Rectal smooth muscle tissue (tissue), 1 donor: ENCODE results near the gene RUNX1.

Experiments used
- H3K27ac ChIP-seq: one replicate; pipeline ENCODE4 v1.7.0; 2013; ENCODE audit warnings: low read depth, low read length, inconsistent platforms
- H3K27me3 ChIP-seq: one replicate; pipeline ENCODE4 v1.7.0; 2013; ENCODE audit warnings: low read length; ENCODE audit not compliant: control insufficient read depth, insufficient read depth
- H3K36me3 ChIP-seq: one replicate; pipeline ENCODE4 v1.7.0; 2013; ENCODE audit warnings: low read length; ENCODE audit not compliant: control insufficient read depth, insufficient read depth
- H3K4me1 ChIP-seq: one replicate; pipeline ENCODE4 v1.7.0; 2013; ENCODE audit warnings: low read length; ENCODE audit not compliant: control insufficient read depth, insufficient read depth
- H3K4me3 ChIP-seq: one replicate; pipeline ENCODE4 v1.7.0; 2013; ENCODE audit warnings: low read length
- H3K9ac ChIP-seq: one replicate; pipeline ENCODE4 v1.7.0; 2013; ENCODE audit warnings: low read length

Gene RUNX1

GRCh38 chr21:34871026-34871908 is 177.8 kb downstream of the RUNX1 start:
- no peak overlapping the region for H3K9ac ChIP-seq
- H3K27ac ChIP-seq = no peak overlapping the region
- no peak overlapping the region for H3K4me3 ChIP-seq
- H3K4me1 ChIP-seq = no peaks in the 10 kb centered on the region
- no peaks in the 10 kb centered on the region for H3K27me3 ChIP-seq
- H3K36me3 ChIP-seq = no peaks in the 10 kb centered on the region

- H3K4me3 ChIP-seq = no peak overlapping the region
- no peak overlapping the region for H3K27ac ChIP-seq
- no peaks in the 10 kb centered on the region for H3K36me3 ChIP-seq
- no peak overlapping the region for H3K9ac ChIP-seq
- H3K4me1 ChIP-seq = no peaks in the 10 kb centered on the region
- no peaks in the 10 kb centered on the region for H3K27me3 ChIP-seq
Observed at GRCh38 chr21:34870246-34870645, 178.9 kb downstream of the RUNX1 start.

- Histone ChIP-seq H3K36me3 (no peaks in the 10 kb centered on the region), H3K27me3 (no peaks in the 10 kb centered on the region), H3K4me1 (no peaks in the 10 kb centered on the region), H3K9ac (no peak overlapping the region), H3K27ac (no peak overlapping the region), H3K4me3 (no peak overlapping the region)
Observed at GRCh38 chr21:34869545-34869944, 179.6 kb downstream of the RUNX1 start.

GRCh38 chr21:34867785-34868184 is 181.3 kb downstream of the RUNX1 start:
- no peak overlapping the region for H3K27ac ChIP-seq
- no peak overlapping the region for H3K9ac ChIP-seq
- H3K4me1 ChIP-seq = no peaks in the 10 kb centered on the region
- no peaks in the 10 kb centered on the region for H3K36me3 ChIP-seq
- no peaks in the 10 kb centered on the region for H3K27me3 ChIP-seq
- H3K4me3 ChIP-seq = no peak overlapping the region

- H3K36me3 ChIP-seq = no peaks in the 10 kb centered on the region
- no peak overlapping the region for H3K9ac ChIP-seq
- H3K27me3 ChIP-seq = no peaks in the 10 kb centered on the region
- no peak overlapping the region for H3K27ac ChIP-seq
- no peaks in the 10 kb centered on the region for H3K4me1 ChIP-seq
- H3K4me3 ChIP-seq = no peak overlapping the region
Observed at GRCh38 chr21:34865400-34866241, 183.5 kb downstream of the RUNX1 start.

- no peaks in the 10 kb centered on the region for H3K36me3 ChIP-seq
- H3K4me3 ChIP-seq = no peak overlapping the region
- no peaks in the 10 kb centered on the region for H3K4me1 ChIP-seq
- H3K9ac ChIP-seq = no peak overlapping the region
- no peak overlapping the region for H3K27ac ChIP-seq
- H3K27me3 ChIP-seq = no peaks in the 10 kb centered on the region
Observed at GRCh38 chr21:34864370-34865149, 184.5 kb downstream of the RUNX1 start.

GRCh38 chr21:34862951-34863350 is 186.2 kb downstream of the RUNX1 start:
- Histone ChIP-seq H3K4me3 (no peak overlapping the region), H3K27ac (no peak overlapping the region), H3K9ac (no peak overlapping the region), H3K27me3 (no peaks in the 10 kb centered on the region), H3K4me1 (no peaks in the 10 kb centered on the region), H3K36me3 (no peaks in the 10 kb centered on the region)

- H3K27ac ChIP-seq = no peak overlapping the region
Observed at GRCh38 chr21:34861258-34861657, 187.8 kb downstream of the RUNX1 start.

GRCh38 chr21:34859976-34860653 is 189.0 kb downstream of the RUNX1 start:
- Histone ChIP-seq H3K9ac (no peak overlapping the region), H3K27ac (no peak overlapping the region), H3K4me1 (no peaks in the 10 kb centered on the region), H3K36me3 (no peaks in the 10 kb centered on the region), H3K27me3 (no peaks in the 10 kb centered on the region), H3K4me3 (no peak overlapping the region)

More at GRCh38 chr21:34861258-34861657, 187.8 kb downstream of the RUNX1 start:
- H3K4me1 ChIP-seq = no peaks in the 10 kb centered on the region
- no peaks in the 10 kb centered on the region for H3K36me3 ChIP-seq
- H3K4me3 ChIP-seq = no peak overlapping the region
- no peak overlapping the region for H3K9ac ChIP-seq
- no peaks in the 10 kb centered on the region for H3K27me3 ChIP-seq

GRCh38 chr21:34858559-34858958 is 190.5 kb downstream of the RUNX1 start:
- Histone ChIP-seq H3K4me1 (no peaks in the 10 kb centered on the region), H3K27ac (no peak overlapping the region), H3K36me3 (no peaks in the 10 kb centered on the region)

GRCh38 chr21:34857874-34858273 is 191.2 kb downstream of the RUNX1 start:
- Histone ChIP-seq H3K27me3 (no peaks in the 10 kb centered on the region), H3K27ac (no peak overlapping the region), H3K4me1 (no peaks in the 10 kb centered on the region), H3K4me3 (no peak overlapping the region), H3K36me3 (no peaks in the 10 kb centered on the region), H3K9ac (no peak overlapping the region)

More at GRCh38 chr21:34858559-34858958, 190.5 kb downstream of the RUNX1 start:
- Histone ChIP-seq H3K27me3 (no peaks in the 10 kb centered on the region), H3K4me3 (no peak overlapping the region), H3K9ac (no peak overlapping the region)
